ENCODE results near the gene CCDC121.
A peak's percentile ranks its signal among the peaks of the same experiment; 100 is the strongest.
"Not testable (repeated sequence)": the region's sequence is repeated elsewhere in the genome, so short reads cannot be mapped to it uniquely, and the experiment has no call there.

Gene CCDC121

GRCh38 chr2:27621524-27621923, 7.3 kb downstream of the CCDC121 start:
- no peak overlapping the region for H3K27ac Mint-ChIP-seq
- H3K4me1 Mint-ChIP-seq (ENCODE audit: low read depth) = peaks cover 5% of the 10 kb centered on the region
- DNase-seq = no peak
- H3K27me3 Mint-ChIP-seq = no peaks in the 10 kb centered on the region
- peaks cover 80% of the 10 kb centered on the region for H3K36me3 Mint-ChIP-seq (ENCODE audit: low read depth)
- no peak overlapping the region for H3K4me3 Mint-ChIP-seq
- H3K9me3 Mint-ChIP-seq = no peaks in the 10 kb centered on the region

GRCh38 chr2:27615316-27615715, 13.5 kb downstream of the CCDC121 start:
- Mint-ChIP-seq H3K27ac (peak overlapping the region; percentile 10), H3K9me3 (no peaks in the 10 kb centered on the region), H3K4me3 (no peak overlapping the region), H3K36me3 (ENCODE audit: low read depth) (peaks cover 84% of the 10 kb centered on the region), H3K27me3 (no peaks in the 10 kb centered on the region), H3K4me1 (ENCODE audit: low read depth) (peaks cover 3% of the 10 kb centered on the region)
- DNase-seq = no peak

DNA sequence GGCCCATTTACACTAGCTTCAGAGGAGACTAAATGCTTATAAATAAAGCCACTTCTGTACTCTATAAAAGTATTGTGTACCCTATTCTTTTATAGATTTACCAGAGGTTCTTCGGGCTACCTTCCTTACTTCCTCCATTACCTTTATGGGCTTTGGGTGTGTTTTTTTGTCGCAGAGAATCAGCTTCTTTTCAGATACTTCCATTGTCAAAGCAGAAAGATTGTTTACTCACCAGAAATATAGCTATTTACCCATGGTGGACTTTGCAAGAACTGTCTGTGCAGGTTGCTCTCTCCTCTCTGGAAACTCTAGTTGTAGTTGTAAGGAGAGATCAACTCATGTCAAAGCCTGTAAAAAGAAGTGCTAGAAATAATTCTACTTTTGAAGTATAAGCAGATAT, 14.8 kb downstream of the CCDC121 start:
- no peak for DNase-seq
- H3K27ac Mint-ChIP-seq = no peak overlapping the region
- no peaks in the 10 kb centered on the region for H3K27me3 Mint-ChIP-seq
- no peak overlapping the region for H3K4me3 Mint-ChIP-seq
- H3K36me3 Mint-ChIP-seq (ENCODE audit: low read depth) = peaks cover 85% of the 10 kb centered on the region
- H3K4me1 Mint-ChIP-seq (ENCODE audit: low read depth) = peaks cover 3% of the 10 kb centered on the region
- H3K9me3 Mint-ChIP-seq = no peaks in the 10 kb centered on the region

DNA sequence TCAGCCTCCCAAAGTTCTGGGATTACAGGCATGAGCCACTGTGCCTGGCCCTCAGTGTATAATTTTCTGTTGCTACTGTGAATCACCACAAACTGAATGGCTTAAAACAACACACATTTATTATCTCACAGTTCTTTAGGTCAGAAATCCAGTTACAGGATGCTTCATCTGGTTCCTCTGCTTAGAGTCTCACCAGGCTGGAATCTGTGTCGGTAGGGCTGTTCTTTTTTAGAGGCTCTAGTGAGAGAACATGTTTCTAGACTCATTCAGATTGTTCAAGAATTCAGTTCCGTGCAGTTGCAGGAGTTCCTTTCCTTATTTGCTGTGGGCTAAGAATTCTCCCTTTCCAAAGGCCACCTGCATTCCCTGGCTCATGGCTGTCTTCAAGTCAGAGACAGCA, 22.2 kb downstream of the CCDC121 start:
- Mint-ChIP-seq H3K4me3 (no peak overlapping the region), H3K27me3 (no peaks in the 10 kb centered on the region), H3K9me3 (no peaks in the 10 kb centered on the region), H3K27ac (peak overlapping the region; percentile 66), H3K36me3 (ENCODE audit: low read depth) (peaks cover 81% of the 10 kb centered on the region), H3K4me1 (ENCODE audit: low read depth) (peaks cover 6% of the 10 kb centered on the region)
- DNase-seq = no peak

GRCh38 chr2:27596627-27597026, 32.2 kb downstream of the CCDC121 start:
- Mint-ChIP-seq H3K27me3 (no peaks in the 10 kb centered on the region), H3K27ac (no peak overlapping the region), H3K9me3 (peaks cover 4% of the 10 kb centered on the region), H3K4me1 (ENCODE audit: low read depth) (peaks cover 56% of the 10 kb centered on the region), H3K4me3 (no peak overlapping the region), H3K36me3 (ENCODE audit: low read depth) (peaks cover 81% of the 10 kb centered on the region)
- no peak for DNase-seq

DNA sequence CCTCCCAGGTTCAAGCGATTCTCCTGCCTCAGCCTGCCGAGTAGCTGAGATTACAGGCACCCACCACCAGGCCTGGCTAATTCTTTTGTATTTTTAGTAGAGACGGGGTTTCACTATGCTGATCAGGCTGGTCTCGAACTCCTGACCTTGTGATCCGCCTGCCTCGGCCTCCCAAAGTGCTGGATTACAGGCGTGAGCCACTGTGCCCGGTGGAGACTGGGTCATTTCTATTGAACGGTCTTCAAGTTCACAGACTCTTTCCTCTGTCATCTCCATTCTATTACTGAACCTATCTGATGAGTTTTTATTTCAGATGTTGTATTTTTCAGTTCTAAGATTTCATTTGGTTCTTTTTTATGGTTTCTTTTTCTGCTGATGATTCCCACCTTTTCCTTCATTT, 33.4 kb downstream of the CCDC121 start:
- Mint-ChIP-seq H3K27ac (peak overlapping the region; percentile 5), H3K4me1 (ENCODE audit: low read depth) (peaks cover 59% of the 10 kb centered on the region), H3K36me3 (ENCODE audit: low read depth) (peaks cover 80% of the 10 kb centered on the region)
- H3K27me3 Mint-ChIP-seq, H3K9me3 Mint-ChIP-seq, H3K4me3 Mint-ChIP-seq, DNase-seq: not testable (repeated sequence)

- not testable (repeated sequence) for H3K27ac Mint-ChIP-seq, H3K27me3 Mint-ChIP-seq, DNase-seq, H3K4me3 Mint-ChIP-seq
- peaks cover 15% of the 10 kb centered on the region for H3K9me3 Mint-ChIP-seq
- peaks cover 54% of the 10 kb centered on the region for H3K4me1 Mint-ChIP-seq (ENCODE audit: low read depth)
- peaks cover 79% of the 10 kb centered on the region for H3K36me3 Mint-ChIP-seq (ENCODE audit: low read depth)
These were observed 34.6 kb downstream of the CCDC121 start for GRCh38 chr2:27594020-27594703.

DNA sequence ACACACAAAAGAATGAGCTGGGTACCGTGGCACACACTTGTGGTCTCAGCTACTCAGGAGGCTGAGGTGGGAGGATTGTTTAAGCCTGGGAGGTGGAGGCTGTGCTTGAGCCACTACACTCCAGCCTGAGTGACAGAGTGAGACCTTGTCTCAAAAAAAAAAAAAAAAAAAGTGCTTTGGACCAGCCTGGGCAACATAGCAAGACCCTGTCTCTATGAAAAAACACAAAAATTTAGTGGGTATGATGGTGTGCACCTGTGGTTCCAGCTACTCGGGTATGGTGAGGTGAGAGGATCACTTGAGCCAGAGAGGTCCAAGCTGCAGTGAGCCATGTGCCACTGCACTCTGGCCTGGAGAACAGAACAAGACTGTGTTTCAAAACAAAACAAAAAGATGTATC, 35.6 kb downstream of the CCDC121 start:
- no peak overlapping the region for H3K27ac Mint-ChIP-seq
- no peaks in the 10 kb centered on the region for H3K27me3 Mint-ChIP-seq
- H3K4me1 Mint-ChIP-seq (ENCODE audit: low read depth) = peaks cover 52% of the 10 kb centered on the region
- H3K9me3 Mint-ChIP-seq = peaks cover 15% of the 10 kb centered on the region
- no peak overlapping the region for H3K4me3 Mint-ChIP-seq
- H3K36me3 Mint-ChIP-seq (ENCODE audit: low read depth) = peaks cover 81% of the 10 kb centered on the region
- no peak for DNase-seq

GRCh38 chr2:27591745-27592144, 37.1 kb downstream of the CCDC121 start:
- H3K36me3 Mint-ChIP-seq (ENCODE audit: low read depth) = peaks cover 82% of the 10 kb centered on the region
- no peak for DNase-seq
- H3K9me3 Mint-ChIP-seq = peaks cover 15% of the 10 kb centered on the region
- H3K27me3 Mint-ChIP-seq = no peaks in the 10 kb centered on the region
- H3K4me1 Mint-ChIP-seq (ENCODE audit: low read depth) = peaks cover 50% of the 10 kb centered on the region
- H3K27ac Mint-ChIP-seq = no peak overlapping the region
- no peak overlapping the region for H3K4me3 Mint-ChIP-seq

DNA sequence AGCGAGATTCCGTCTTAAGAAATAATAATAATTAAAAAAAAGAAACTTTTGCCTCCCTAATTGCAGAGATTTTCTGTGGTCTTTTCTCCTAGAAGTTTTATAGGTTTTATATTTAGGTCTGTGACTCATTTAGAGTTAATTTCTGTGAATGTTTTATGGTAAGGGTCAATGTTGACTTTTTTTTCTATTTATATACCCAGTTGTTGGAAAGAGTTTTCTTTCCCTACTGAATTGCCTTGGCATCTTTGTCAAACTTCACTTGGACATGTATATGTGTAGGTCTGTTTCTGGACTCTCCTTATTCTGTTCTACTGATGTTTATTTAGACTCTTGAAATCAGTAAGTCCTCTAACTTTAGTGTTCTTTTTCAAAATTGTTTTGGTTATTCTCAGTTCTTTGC, 40.5 kb downstream of the CCDC121 start:
- H3K27ac Mint-ChIP-seq = no peak overlapping the region
- peaks cover 65% of the 10 kb centered on the region for H3K4me1 Mint-ChIP-seq (ENCODE audit: low read depth)
- no peaks in the 10 kb centered on the region for H3K27me3 Mint-ChIP-seq
- peaks cover 11% of the 10 kb centered on the region for H3K9me3 Mint-ChIP-seq
- peaks cover 77% of the 10 kb centered on the region for H3K36me3 Mint-ChIP-seq (ENCODE audit: low read depth)
- DNase-seq = no peak
- H3K4me3 Mint-ChIP-seq = no peak overlapping the region

DNA sequence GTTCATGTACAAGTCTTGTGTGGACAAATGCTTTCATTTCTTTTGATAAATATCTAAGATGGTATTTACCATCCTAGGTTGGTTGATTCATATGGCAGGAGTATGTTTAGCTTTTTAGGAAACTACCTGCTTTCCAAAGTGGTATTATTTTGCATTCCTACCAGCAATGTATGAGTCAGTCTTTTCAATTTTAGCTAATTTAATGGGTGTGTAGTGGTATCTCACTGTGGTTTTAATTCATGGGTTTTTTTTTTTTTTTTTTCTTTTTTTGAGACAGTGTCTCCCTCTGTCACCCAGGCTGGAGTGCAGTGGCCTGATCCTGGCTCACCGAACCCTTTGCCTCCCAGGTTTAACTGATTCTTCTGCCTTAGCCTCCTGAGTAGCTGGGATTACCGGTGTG, 41.8 kb downstream of the CCDC121 start:
- Mint-ChIP-seq H3K27ac (peak overlapping the region; percentile 82), H3K4me1 (ENCODE audit: low read depth) (peaks cover 68% of the 10 kb centered on the region), H3K36me3 (ENCODE audit: low read depth) (peaks cover 78% of the 10 kb centered on the region), H3K9me3 (peaks cover 14% of the 10 kb centered on the region), H3K4me3 (peak overlapping the region; percentile 42), H3K27me3 (no peaks in the 10 kb centered on the region)
- DNase-seq = no peak

- Mint-ChIP-seq H3K4me1 (ENCODE audit: low read depth) (peaks cover 55% of the 10 kb centered on the region), H3K27me3 (no peaks in the 10 kb centered on the region), H3K27ac (peak overlapping the region; percentile 95), H3K9me3 (peaks cover 7% of the 10 kb centered on the region), H3K4me3 (peak overlapping the region; percentile 93), H3K36me3 (ENCODE audit: low read depth) (peaks cover 58% of the 10 kb centered on the region)
- no peak for DNase-seq
These were observed 44.2 kb downstream of the CCDC121 start for GRCh38 chr2:27584597-27584996.

GRCh38 chr2:27583390-27583915, 45.4 kb downstream of the CCDC121 start:
- H3K27me3 Mint-ChIP-seq = no peaks in the 10 kb centered on the region
- DNase-seq = no peak
- peaks cover 48% of the 10 kb centered on the region for H3K36me3 Mint-ChIP-seq (ENCODE audit: low read depth)
- peaks cover 17% of the 10 kb centered on the region for H3K9me3 Mint-ChIP-seq
- H3K4me3 Mint-ChIP-seq = peak overlapping the region; percentile 93
- H3K27ac Mint-ChIP-seq = peak overlapping the region; percentile 95
- H3K4me1 Mint-ChIP-seq (ENCODE audit: low read depth) = peaks cover 50% of the 10 kb centered on the region

DNA sequence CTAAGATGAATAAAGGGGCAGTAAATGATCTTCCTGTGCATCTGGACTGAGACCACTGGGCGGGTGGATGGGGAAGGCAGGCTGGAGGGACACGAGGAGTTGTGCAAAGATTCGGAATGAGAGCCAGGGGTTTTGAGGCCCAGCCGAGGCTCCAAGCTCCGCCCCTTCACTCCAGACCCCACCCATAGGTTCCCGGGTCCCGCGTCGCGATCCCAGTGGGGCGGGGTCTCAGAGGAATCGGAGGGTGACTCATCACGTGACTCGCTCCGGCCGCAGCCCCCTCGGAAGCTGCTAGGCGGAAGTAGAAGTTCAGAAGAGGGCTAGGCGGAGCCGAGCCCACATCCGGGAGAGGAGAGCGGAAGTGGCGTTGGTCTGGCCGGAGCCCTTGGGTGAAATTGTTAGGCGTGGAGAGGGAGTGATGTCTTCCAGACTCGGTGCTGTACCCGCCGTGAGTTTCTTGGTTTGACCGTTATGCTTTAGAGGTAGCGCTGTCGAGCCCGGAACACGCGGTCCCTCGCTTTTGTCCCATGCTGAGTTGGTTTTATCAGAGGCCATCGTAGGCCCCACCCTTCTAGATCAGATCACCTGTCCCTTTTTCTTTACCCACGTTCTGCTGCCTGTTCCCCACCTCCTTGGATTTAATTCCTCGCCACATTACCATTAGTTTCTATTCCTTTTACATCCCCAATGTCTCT, 46.0 kb downstream of the CCDC121 start, which contains the start of gene ZNF512:
ZNF512 (plus strand) TSS at position 348 of the 695 bp plus-strand sequence; CDS start at position 419, 71 bp downstream.
- Mint-ChIP-seq H3K9me3 (peaks cover 20% of the 10 kb centered on the region), H3K4me1 (ENCODE audit: low read depth) (peaks cover 43% of the 10 kb centered on the region)
- DNase-seq = peak; percentile 88

GRCh38 chr2:27582129-27582694, 46.6 kb downstream of the CCDC121 start:
- H3K4me1 Mint-ChIP-seq (ENCODE audit: low read depth) = peaks cover 40% of the 10 kb centered on the region
- no peak for DNase-seq
- peak overlapping the region; percentile 93 for H3K4me3 Mint-ChIP-seq
- H3K27me3 Mint-ChIP-seq = no peaks in the 10 kb centered on the region
- H3K27ac Mint-ChIP-seq = peak overlapping the region; percentile 95
- H3K36me3 Mint-ChIP-seq (ENCODE audit: low read depth) = peaks cover 38% of the 10 kb centered on the region
- H3K9me3 Mint-ChIP-seq = peaks cover 26% of the 10 kb centered on the region

More for the DNA sequence above, 46.0 kb downstream of the CCDC121 start, which contains the start of gene ZNF512:
- peaks cover 42% of the 10 kb centered on the region for H3K36me3 Mint-ChIP-seq (ENCODE audit: low read depth)
- H3K4me3 Mint-ChIP-seq = peak within 1 kb of the TSS; percentile 93
- no peaks in the 10 kb centered on the region for H3K27me3 Mint-ChIP-seq
- peak within 1 kb of the TSS; percentile 95 for H3K27ac Mint-ChIP-seq
